KMS-11 (cell line): ENCODE data around the gene SERPINA7.

Experiments
- H2AFZ ChIP-seq: fragments of 200-600 bp; sonication (generic); 2 replicates; pipeline ENCODE4 v1.6.1; 2016; ENCODE audit warnings: antibody characterized with exemption, mixed run types, low read depth
- H3K27ac ChIP-seq: fragments of 200-600 bp; sonication (generic); 2 replicates; pipeline ENCODE4 v1.6.1; 2016; ENCODE audit warnings: mild to moderate bottlenecking, mixed run types
- H3K27me3 ChIP-seq: fragments of 200-600 bp; sonication (generic); 2 replicates; pipeline ENCODE4 v1.6.1; 2017; ENCODE audit warnings: mild to moderate bottlenecking, low read depth, mixed run types, moderate library complexity; ENCODE audit not compliant: insufficient read depth
- H3K36me3 ChIP-seq: fragments of 200-600 bp; sonication (generic); 2 replicates; pipeline ENCODE4 v1.6.1; 2017; ENCODE audit warnings: mild to moderate bottlenecking, mixed run types; ENCODE audit not compliant: insufficient read depth
- H3K4me1 ChIP-seq: fragments of 200-600 bp; sonication (generic); 2 replicates; pipeline ENCODE4 v1.6.1; 2016; ENCODE audit warnings: mild to moderate bottlenecking, low read depth, mixed run types; ENCODE audit not compliant: poor library complexity, severe bottlenecking
- H3K4me2 ChIP-seq: fragments of 200-600 bp; sonication (generic); 2 replicates; pipeline ENCODE4 v1.7.0; 2016; ENCODE audit warnings: mild to moderate bottlenecking, mixed run types
- H3K4me3 ChIP-seq: fragments of 200-600 bp; sonication (generic); IDR thresholded peaks from 2 replicates; pipeline ENCODE4 v1.6.1; 2017; ENCODE audit warnings: low read depth, low read length, mixed read lengths; ENCODE audit not compliant: insufficient read depth
- H3K79me2 ChIP-seq: fragments of 200-600 bp; sonication (generic); 2 replicates; pipeline ENCODE4 v1.6.1; 2016; ENCODE audit warnings: low read depth, mixed run types; ENCODE audit not compliant: insufficient read depth
- H3K9ac ChIP-seq: fragments of 200-600 bp; sonication (generic); 2 replicates; pipeline ENCODE4 v1.6.1; 2016; ENCODE audit warnings: mild to moderate bottlenecking, mixed run types
- H4K20me1 ChIP-seq: fragments of 200-600 bp; sonication (generic); 2 replicates; pipeline ENCODE4 v1.6.1; 2016; ENCODE audit warnings: mild to moderate bottlenecking, mixed run types; ENCODE audit not compliant: insufficient read depth
- TF ChIP-seq, protein P1 (sequence below): fragments of 200-600 bp; sonication (generic); conservative IDR thresholded peaks from 2 replicates; pipeline ENCODE4 v1.6.1; 2017; ENCODE audit warnings: low read depth, mild to moderate bottlenecking, antibody characterized with exemption, low read length, moderate library complexity, mixed read lengths

Gene SERPINA7, protein sequence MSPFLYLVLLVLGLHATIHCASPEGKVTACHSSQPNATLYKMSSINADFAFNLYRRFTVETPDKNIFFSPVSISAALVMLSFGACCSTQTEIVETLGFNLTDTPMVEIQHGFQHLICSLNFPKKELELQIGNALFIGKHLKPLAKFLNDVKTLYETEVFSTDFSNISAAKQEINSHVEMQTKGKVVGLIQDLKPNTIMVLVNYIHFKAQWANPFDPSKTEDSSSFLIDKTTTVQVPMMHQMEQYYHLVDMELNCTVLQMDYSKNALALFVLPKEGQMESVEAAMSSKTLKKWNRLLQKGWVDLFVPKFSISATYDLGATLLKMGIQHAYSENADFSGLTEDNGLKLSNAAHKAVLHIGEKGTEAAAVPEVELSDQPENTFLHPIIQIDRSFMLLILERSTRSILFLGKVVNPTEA

GRCh38 chrX:106038625-106039024 lies at the start of gene SERPINA7:
TSS of gene SERPINA7 (minus strand) at chrX:106038727. CDS start at chrX:106037058, 1,669 bp downstream.
- TF ChIP-seq, protein P1, sequence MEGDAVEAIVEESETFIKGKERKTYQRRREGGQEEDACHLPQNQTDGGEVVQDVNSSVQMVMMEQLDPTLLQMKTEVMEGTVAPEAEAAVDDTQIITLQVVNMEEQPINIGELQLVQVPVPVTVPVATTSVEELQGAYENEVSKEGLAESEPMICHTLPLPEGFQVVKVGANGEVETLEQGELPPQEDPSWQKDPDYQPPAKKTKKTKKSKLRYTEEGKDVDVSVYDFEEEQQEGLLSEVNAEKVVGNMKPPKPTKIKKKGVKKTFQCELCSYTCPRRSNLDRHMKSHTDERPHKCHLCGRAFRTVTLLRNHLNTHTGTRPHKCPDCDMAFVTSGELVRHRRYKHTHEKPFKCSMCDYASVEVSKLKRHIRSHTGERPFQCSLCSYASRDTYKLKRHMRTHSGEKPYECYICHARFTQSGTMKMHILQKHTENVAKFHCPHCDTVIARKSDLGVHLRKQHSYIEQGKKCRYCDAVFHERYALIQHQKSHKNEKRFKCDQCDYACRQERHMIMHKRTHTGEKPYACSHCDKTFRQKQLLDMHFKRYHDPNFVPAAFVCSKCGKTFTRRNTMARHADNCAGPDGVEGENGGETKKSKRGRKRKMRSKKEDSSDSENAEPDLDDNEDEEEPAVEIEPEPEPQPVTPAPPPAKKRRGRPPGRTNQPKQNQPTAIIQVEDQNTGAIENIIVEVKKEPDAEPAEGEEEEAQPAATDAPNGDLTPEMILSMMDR, result no peak
- H3K4me2 ChIP-seq, result no peak within 1 kb of the TSS
- H3K27me3 ChIP-seq, result no peaks in the 10 kb centered on the region
- no peak within 1 kb of the TSS for H3K9ac ChIP-seq
- no peaks in the 10 kb centered on the region for H3K36me3 ChIP-seq
- H3K79me2 ChIP-seq, result no peaks in the 10 kb centered on the region
- no peak within 1 kb of the TSS for H2AFZ ChIP-seq
- no peak within 1 kb of the TSS for H3K4me3 ChIP-seq
- no peaks in the 10 kb centered on the region for H3K4me1 ChIP-seq
- H3K27ac ChIP-seq, result no peak within 1 kb of the TSS
- H4K20me1 ChIP-seq, result no peaks in the 10 kb centered on the region

GRCh38 chrX:106069048-106069447 lies 30.5 kb upstream of the SERPINA7 start:
- TF ChIP-seq, protein P1, result no peak
- Histone ChIP-seq H3K27ac (no peak overlapping the region), H4K20me1 (no peaks in the 10 kb centered on the region), H3K9ac (no peak overlapping the region), H3K4me1 (no peaks in the 10 kb centered on the region), H3K4me2 (no peak overlapping the region), H3K36me3 (no peaks in the 10 kb centered on the region), H3K4me3 (no peak overlapping the region), H3K79me2 (no peaks in the 10 kb centered on the region), H3K27me3 (no peaks in the 10 kb centered on the region), H2AFZ (no peak overlapping the region)

DNA sequence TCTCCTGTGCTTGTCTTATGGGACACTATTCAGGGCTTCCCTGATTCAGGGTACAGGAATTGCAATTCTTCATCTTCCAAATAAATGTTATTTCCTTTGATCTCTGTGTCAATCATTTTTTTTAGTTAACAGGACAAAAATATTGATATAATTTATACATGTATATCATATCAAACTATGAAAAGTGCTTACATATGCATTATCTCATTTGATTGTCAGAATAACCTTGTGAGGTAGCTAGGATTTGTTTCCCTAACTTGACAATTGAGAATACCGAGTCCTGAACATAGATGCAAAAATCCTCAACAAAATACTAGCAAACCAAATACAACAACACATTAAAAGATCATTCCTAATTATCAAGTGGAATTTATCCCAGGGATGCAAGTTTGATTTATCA lies 11.5 kb upstream of the SERPINA7 start:
- Histone ChIP-seq H3K9ac (no peak overlapping the region), H4K20me1 (no peaks in the 10 kb centered on the region), H3K4me1 (no peaks in the 10 kb centered on the region), H3K27ac (no peak overlapping the region), H3K36me3 (no peaks in the 10 kb centered on the region), H3K27me3 (no peaks in the 10 kb centered on the region), H3K4me2 (no peak overlapping the region), H2AFZ (no peak overlapping the region), H3K4me3 (no peak overlapping the region), H3K79me2 (no peaks in the 10 kb centered on the region)
- TF ChIP-seq, protein P1, result no peak

DNA sequence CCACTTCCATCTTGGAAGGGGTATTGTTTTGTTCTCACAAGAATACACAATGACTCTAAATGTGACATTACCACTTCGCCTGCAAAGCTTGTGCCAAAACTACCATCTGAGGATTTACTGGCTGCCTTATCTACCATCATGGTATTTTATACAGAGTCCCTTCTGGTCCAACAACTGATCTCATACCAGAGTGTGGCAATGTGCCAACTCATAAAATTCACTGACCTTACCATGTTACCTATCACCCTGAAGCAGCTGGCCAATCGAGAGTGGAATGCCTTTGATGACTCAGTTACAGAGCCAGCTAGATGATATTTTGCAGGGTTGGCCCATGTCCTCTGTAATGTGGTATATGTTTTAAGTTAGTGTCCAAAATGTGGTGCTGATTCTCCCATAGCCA lies 3.8 kb upstream of the SERPINA7 start:
- no peaks in the 10 kb centered on the region for H3K4me1 ChIP-seq
- H3K27me3 ChIP-seq, result no peaks in the 10 kb centered on the region
- TF ChIP-seq, protein P1, result no peak
- no peak overlapping the region for H3K27ac ChIP-seq
- H3K4me3 ChIP-seq, result no peak overlapping the region
- H2AFZ ChIP-seq, result no peak overlapping the region
- H3K36me3 ChIP-seq, result no peaks in the 10 kb centered on the region
- H3K4me2 ChIP-seq, result no peak overlapping the region
- H3K79me2 ChIP-seq, result no peaks in the 10 kb centered on the region
- no peaks in the 10 kb centered on the region for H4K20me1 ChIP-seq
- no peak overlapping the region for H3K9ac ChIP-seq
